Central memory CD8-positive, alpha-beta T cell (primary cell): ENCODE measurements around the gene DCAF8.

Experiments
- ATAC-seq: fragments of 150-1000 bp; cut with Tn5 transposase; replicated peaks from 2 replicates; pipeline ENCODE4 v1.10.0; 2022; ENCODE audit warnings: mild to moderate bottlenecking, moderate FRiP score, moderate number of reproducible peaks; ENCODE audit not compliant: poor library complexity, severe bottlenecking; ENCODE audit errors: extremely low read depth
- DNase-seq, 2 donors: peaks; one replicate each; pipeline ENCODE4 v3.0.0; 2021; ENCODE audit warnings: low spot score in 2 of 2
- H3K27ac Mint-ChIP-seq: one replicate; pipeline ENCODE4 v1.8.0; 2022; ENCODE audit warnings: low read depth, mild to moderate bottlenecking, moderate library complexity, mixed read lengths
- H3K27me3 Mint-ChIP-seq: one replicate; pipeline ENCODE4 v1.8.0; 2022; ENCODE audit warnings: mixed read lengths
- H3K36me3 Mint-ChIP-seq: one replicate; pipeline ENCODE4 v1.8.0; 2022; ENCODE audit warnings: mild to moderate bottlenecking, moderate library complexity, mixed read lengths; ENCODE audit not compliant: insufficient read depth
- H3K4me1 Mint-ChIP-seq: one replicate; pipeline ENCODE4 v1.8.0; 2022; ENCODE audit warnings: mixed read lengths
- H3K4me3 Mint-ChIP-seq: one replicate; pipeline ENCODE4 v1.8.0; 2022; ENCODE audit warnings: mild to moderate bottlenecking, moderate library complexity, mixed read lengths
- H3K9me3 Mint-ChIP-seq: one replicate; pipeline ENCODE4 v1.8.0; 2022; ENCODE audit warnings: mixed read lengths

Gene DCAF8

GRCh38 chr1:160284782-160285344 lies 22.5 kb upstream of the DCAF8 start, which contains the start of gene PEX19:
TSS of gene PEX19 (minus strand) at chr1:160285133. CDS start at chr1:160285124, 9 bp downstream.
- H3K27ac Mint-ChIP-seq, result peak within 1 kb of the TSS; percentile 93
- DNase-seq, result peak; percentile 93 to 94
- peaks cover 29% of the 10 kb centered on the region for H3K4me1 Mint-ChIP-seq
- no peaks in the 10 kb centered on the region for H3K27me3 Mint-ChIP-seq
- H3K36me3 Mint-ChIP-seq, result peaks cover 38% of the 10 kb centered on the region
- peak; percentile 100 for ATAC-seq
- peak within 1 kb of the TSS; percentile 96 for H3K4me3 Mint-ChIP-seq
- no peaks in the 10 kb centered on the region for H3K9me3 Mint-ChIP-seq

DNA sequence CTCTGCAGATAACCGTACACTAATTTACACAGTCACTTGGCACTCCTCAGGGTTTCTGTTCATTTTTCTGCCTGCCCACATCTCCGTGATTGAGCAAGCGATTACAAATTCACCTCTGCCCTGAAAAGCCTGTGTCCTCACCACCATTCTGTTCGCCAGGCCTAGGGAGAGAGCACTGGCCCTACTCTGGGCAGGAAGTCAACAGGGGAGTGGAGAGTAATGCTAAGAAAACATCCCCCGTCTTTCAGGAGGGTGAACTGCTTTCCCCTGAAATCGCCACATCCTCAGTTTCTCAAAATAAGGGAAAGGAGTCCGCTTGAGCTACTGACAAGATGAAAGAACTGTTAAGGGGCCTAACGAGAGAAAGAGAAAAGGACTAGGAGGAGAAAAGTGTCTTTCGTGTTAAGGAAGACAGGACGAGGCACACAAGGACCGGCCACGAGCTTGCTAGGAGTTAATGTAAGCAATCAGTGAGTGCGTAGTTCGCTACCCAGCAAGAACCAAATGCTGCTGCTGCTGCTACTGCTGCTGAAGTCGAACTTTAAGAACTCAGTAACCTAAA lies 22.0 kb upstream of the DCAF8 start:
- Mint-ChIP-seq H3K27ac (peak overlapping the region; percentile 93), H3K27me3 (no peaks in the 10 kb centered on the region), H3K36me3 (peaks cover 38% of the 10 kb centered on the region), H3K4me1 (peaks cover 29% of the 10 kb centered on the region), H3K4me3 (peak overlapping the region; percentile 96), H3K9me3 (no peaks in the 10 kb centered on the region)
- no peak for DNase-seq
- ATAC-seq, result peak; percentile 28

DNA sequence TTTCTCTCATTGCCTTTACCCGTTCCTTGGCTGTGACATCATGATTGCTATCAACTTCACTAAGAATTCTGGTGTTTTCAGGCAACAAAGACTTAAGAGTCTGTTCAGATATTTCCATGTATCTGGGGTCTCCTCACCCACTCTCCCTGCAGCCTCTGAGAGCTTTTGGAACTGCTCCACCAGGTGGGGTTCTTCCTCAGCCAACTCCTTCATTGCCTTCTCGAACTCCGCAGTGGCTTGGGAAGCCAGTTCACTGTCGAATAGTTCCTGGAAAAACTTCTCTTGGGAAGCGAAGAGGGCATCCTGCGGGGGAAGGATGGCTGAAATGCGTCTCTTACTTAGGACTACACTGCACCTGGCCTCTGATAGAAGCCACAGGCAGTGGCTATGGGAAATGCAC lies 20.5 kb upstream of the DCAF8 start:
- peaks cover 44% of the 10 kb centered on the region for H3K36me3 Mint-ChIP-seq

DNA sequence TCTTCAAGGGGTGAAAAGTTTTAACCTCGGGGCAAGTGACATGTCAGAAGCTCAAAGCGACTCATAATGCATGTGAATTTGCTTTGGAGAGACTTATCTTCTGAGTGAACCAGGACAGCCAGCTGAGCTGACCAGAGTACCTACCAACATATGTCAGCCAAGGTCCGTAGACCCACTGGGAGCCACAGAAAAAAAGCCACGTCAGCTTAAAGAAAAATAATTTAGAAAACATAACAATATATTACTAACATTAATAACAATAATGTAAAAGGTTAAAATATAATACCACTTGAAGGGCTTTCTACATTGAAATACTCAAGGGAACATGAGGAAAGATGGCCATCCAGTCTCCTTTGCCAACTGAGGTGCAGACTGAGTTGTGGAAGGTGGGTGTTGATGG lies 15.6 kb upstream of the DCAF8 start:
- Mint-ChIP-seq H3K27me3 (no peaks in the 10 kb centered on the region), H3K27ac (no peak overlapping the region), H3K9me3 (no peaks in the 10 kb centered on the region), H3K4me1 (no peaks in the 10 kb centered on the region), H3K36me3 (peaks cover 43% of the 10 kb centered on the region), H3K4me3 (no peak overlapping the region)
- DNase-seq (no peak), ATAC-seq (no peak)

More for the DNA sequence above, 20.5 kb upstream of the DCAF8 start:
- no peaks in the 10 kb centered on the region for H3K27me3 Mint-ChIP-seq
- H3K27ac Mint-ChIP-seq, result no peak overlapping the region
- no peak overlapping the region for H3K4me3 Mint-ChIP-seq
- H3K4me1 Mint-ChIP-seq, result peaks cover 29% of the 10 kb centered on the region
- no peaks in the 10 kb centered on the region for H3K9me3 Mint-ChIP-seq
- DNase-seq (no peak), ATAC-seq (no peak)

- peaks cover 43% of the 10 kb centered on the region for H3K36me3 Mint-ChIP-seq
Observed at GRCh38 chr1:160277330-160277729, 15.0 kb upstream of the DCAF8 start.

GRCh38 chr1:160271025-160271424 lies 8.7 kb upstream of the DCAF8 start:
- no peak overlapping the region for H3K27ac Mint-ChIP-seq
- no peaks in the 10 kb centered on the region for H3K9me3 Mint-ChIP-seq
- H3K36me3 Mint-ChIP-seq, result peaks cover 2% of the 10 kb centered on the region
- H3K4me3 Mint-ChIP-seq, result no peak overlapping the region
- H3K4me1 Mint-ChIP-seq, result no peaks in the 10 kb centered on the region
- H3K27me3 Mint-ChIP-seq, result no peaks in the 10 kb centered on the region
- DNase-seq, result no peak
- ATAC-seq, result no peak

More at GRCh38 chr1:160277330-160277729, 15.0 kb upstream of the DCAF8 start:
- no peak for ATAC-seq
- Mint-ChIP-seq H3K9me3 (no peaks in the 10 kb centered on the region), H3K4me1 (no peaks in the 10 kb centered on the region), H3K27me3 (no peaks in the 10 kb centered on the region), H3K4me3 (no peak overlapping the region), H3K27ac (no peak overlapping the region)
- no peak for DNase-seq

DNA sequence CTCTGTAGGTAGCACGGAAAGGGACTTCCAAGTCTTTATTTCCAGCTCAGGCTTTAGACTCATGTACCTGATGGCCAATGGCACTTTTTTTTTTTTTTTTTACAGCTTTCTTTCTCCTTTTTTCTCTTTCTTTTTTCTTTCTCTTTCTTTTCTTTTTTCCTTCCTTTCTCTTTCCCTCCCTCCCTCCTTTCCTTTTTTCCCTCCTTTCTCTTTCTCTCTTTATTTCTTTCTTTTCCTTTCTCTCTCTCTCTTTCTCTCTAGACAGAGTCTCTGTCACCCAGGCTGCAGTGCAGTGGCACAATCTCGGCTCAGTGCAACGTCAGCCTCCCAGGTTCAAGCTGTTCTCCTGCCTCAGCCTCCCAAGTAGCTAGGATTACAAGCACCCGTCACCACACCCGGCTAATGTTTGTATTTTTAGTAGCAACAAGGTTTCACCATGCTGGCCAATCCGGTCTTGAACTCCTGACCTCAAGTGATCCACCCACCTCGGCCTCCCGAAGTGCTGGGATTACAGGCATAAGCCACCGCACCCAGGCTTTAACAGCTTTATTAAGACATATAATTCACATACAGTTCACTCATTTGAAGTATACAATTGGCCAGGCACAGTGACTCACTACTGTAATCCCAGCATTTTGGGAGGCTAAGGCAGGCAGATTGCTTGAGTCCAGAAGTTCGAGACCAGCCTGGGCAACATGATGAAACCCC lies 5.1 kb upstream of the DCAF8 start:
- DNase-seq (no peak), ATAC-seq (no peak)
- Mint-ChIP-seq H3K27me3 (no peaks in the 10 kb centered on the region), H3K9me3 (no peaks in the 10 kb centered on the region), H3K27ac (no peak overlapping the region), H3K36me3 (peaks cover 12% of the 10 kb centered on the region), H3K4me3 (no peak overlapping the region), H3K4me1 (peaks cover 11% of the 10 kb centered on the region)

DNA sequence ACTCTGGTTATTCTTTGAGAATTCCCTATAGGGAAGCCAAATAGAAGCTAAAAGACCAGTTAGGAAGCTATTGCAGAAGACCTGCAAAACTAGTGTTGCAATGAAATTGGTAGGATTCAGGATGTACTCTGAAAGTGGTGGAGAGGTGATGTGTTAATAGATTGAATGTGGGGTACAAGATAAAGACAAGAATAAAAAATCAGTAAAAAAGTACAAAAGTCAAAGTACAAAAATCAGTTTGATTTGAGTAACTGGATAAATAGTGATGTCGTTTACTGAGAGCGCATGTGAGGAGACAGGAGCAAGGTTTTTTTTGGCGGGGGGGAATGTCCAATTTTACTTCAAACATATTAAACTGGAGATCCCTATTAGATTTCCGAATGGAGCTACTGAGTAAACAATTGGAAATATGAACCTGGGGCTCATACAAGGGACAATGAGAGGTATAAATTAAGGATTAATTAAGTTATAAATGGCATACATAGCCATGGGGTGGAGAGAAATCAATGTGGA lies 2.5 kb upstream of the DCAF8 start:
- peaks cover 23% of the 10 kb centered on the region for H3K36me3 Mint-ChIP-seq
- H3K4me3 Mint-ChIP-seq, result no peak overlapping the region
- DNase-seq (no peak), ATAC-seq (no peak)
- no peaks in the 10 kb centered on the region for H3K27me3 Mint-ChIP-seq
- H3K27ac Mint-ChIP-seq, result no peak overlapping the region
- H3K9me3 Mint-ChIP-seq, result no peaks in the 10 kb centered on the region
- H3K4me1 Mint-ChIP-seq, result peaks cover 28% of the 10 kb centered on the region

DNA sequence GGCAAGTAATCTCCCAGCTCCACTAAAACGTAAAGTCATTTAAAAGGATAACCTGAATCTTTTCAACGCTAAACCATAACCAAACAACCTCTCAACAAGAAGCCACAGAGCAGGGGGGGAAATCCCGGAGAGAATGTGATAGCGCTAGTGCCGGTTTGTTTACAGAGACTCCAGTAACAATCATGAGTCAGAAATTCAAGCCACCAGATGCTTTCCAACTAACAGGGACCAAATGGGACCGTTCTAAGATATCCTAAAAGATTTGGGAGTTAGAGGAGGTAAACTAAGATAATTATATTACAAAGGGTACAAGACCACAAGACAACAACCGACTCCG lies 825 bp downstream of the DCAF8 start:
- Mint-ChIP-seq H3K27me3 (no peaks in the 10 kb centered on the region), H3K4me1 (peaks cover 51% of the 10 kb centered on the region), H3K27ac (peak overlapping the region; percentile 99), H3K36me3 (peaks cover 30% of the 10 kb centered on the region), H3K4me3 (peak overlapping the region; percentile 99), H3K9me3 (no peaks in the 10 kb centered on the region)
- DNase-seq, result peak; percentile 45 to 76
- peak; percentile 69 for ATAC-seq

DNA sequence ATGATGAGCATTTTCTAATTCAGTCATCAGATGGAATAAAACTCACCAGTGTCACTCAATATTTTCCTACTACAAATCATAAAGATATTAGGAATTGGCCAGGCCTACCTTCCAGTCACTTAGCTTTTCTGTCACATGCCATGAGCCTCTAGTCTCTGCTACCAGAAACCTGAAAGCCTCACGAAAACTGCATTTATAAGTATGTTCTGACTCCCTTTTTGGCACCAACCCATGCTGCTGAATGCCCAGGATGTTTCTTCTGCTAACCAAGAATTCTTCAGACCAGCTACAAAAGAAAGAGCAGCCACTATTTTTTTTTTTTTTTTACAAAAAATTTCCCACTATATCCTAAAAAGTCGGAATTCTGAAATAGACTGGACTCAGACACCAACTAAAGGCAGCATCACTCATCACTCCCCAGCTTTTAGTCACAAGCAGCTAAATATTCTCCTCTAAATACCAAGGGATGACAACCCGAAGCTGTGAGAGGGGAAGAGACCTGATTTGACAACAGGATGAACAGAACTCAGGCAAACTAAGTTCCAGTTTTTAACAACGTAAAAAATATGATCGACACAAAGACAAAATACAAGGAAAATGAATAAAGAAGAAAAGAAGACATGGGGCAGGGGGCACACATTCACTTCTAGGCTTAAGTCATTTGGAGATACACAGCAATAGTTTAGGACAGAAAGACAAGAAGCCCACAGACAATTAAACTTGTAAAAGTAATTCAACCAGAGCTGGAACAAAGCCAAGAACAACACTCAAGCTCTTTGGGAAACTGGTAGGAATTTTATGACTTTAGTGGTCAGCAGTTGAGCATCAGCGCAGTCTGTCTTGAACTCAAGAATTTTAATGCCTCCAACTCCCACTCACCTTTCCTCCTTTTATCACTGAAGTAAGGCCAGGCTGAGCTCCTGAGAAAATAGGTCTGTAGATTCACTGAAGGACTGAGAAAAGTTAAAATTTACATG lies 1.7 kb downstream of the DCAF8 start:
- Mint-ChIP-seq H3K4me1 (peaks cover 56% of the 10 kb centered on the region), H3K27me3 (no peaks in the 10 kb centered on the region), H3K27ac (peak overlapping the region; percentile 99), H3K4me3 (peak overlapping the region; percentile 99), H3K36me3 (peaks cover 30% of the 10 kb centered on the region), H3K9me3 (no peaks in the 10 kb centered on the region)
- ATAC-seq (no peak), DNase-seq (no peak)

- H3K27me3 Mint-ChIP-seq, result no peaks in the 10 kb centered on the region
- peaks cover 49% of the 10 kb centered on the region for H3K4me1 Mint-ChIP-seq
- peak overlapping the region; percentile 10 for H3K4me3 Mint-ChIP-seq
- H3K36me3 Mint-ChIP-seq, result peaks cover 33% of the 10 kb centered on the region
- H3K27ac Mint-ChIP-seq, result no peak overlapping the region
- H3K9me3 Mint-ChIP-seq, result no peaks in the 10 kb centered on the region
- DNase-seq, result no peak
- ATAC-seq, result no peak
Observed at GRCh38 chr1:160258177-160258798, 4.1 kb downstream of the DCAF8 start.
